OCI-LY1 (cell line): ENCODE measurements around the gene FAM72B.
"Not testable (repeated sequence)": the region's sequence is repeated elsewhere in the genome, so short reads cannot be mapped to it uniquely, and the experiment has no call there.

Experiments
- EZH2 ChIP-seq: fragments of 200-600 bp; sonication (generic), shearing (Covaris generic); IDR thresholded peaks from 2 replicates; pipeline ENCODE4 v1.8.0; 2017; ENCODE audit warnings: borderline replicate concordance, mixed run types, mild to moderate bottlenecking, antibody characterized with exemption, low read length, moderate library complexity, mixed read lengths
- TF ChIP-seq, protein P1 (sequence below): fragments of 200-600 bp; sonication (generic), shearing (Covaris generic); IDR thresholded peaks from 2 replicates; pipeline ENCODE4 v1.5.1; 2017; ENCODE audit warnings: mild to moderate bottlenecking, antibody characterized with exemption, low read length, moderate library complexity, mixed read lengths

DNA sequence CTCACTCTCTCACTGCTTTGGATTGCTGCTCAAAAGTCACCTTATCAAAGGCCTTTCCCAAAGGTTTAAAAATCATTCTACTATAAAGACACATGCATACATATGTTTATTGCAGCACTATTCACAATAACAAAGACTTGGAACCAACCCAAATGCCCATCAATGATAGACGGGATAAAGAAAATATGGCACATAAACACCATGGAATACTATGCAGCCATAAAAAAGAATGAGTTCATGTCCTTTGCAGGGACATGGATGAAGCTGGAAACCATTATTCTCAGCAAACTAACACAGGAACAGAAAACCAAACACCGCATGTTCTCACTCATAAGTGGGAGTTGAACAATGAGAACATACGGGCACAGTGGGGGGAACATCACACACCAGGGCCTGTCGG lies 46.5 kb upstream of the FAM72B start:
- TF ChIP-seq, protein P1, sequence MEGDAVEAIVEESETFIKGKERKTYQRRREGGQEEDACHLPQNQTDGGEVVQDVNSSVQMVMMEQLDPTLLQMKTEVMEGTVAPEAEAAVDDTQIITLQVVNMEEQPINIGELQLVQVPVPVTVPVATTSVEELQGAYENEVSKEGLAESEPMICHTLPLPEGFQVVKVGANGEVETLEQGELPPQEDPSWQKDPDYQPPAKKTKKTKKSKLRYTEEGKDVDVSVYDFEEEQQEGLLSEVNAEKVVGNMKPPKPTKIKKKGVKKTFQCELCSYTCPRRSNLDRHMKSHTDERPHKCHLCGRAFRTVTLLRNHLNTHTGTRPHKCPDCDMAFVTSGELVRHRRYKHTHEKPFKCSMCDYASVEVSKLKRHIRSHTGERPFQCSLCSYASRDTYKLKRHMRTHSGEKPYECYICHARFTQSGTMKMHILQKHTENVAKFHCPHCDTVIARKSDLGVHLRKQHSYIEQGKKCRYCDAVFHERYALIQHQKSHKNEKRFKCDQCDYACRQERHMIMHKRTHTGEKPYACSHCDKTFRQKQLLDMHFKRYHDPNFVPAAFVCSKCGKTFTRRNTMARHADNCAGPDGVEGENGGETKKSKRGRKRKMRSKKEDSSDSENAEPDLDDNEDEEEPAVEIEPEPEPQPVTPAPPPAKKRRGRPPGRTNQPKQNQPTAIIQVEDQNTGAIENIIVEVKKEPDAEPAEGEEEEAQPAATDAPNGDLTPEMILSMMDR: not testable (repeated sequence)
- not testable (repeated sequence) for TF ChIP-seq EZH2
